Measurements from ENCODE around the gene BNIP1.

The BNIP1 gene

DNA sequence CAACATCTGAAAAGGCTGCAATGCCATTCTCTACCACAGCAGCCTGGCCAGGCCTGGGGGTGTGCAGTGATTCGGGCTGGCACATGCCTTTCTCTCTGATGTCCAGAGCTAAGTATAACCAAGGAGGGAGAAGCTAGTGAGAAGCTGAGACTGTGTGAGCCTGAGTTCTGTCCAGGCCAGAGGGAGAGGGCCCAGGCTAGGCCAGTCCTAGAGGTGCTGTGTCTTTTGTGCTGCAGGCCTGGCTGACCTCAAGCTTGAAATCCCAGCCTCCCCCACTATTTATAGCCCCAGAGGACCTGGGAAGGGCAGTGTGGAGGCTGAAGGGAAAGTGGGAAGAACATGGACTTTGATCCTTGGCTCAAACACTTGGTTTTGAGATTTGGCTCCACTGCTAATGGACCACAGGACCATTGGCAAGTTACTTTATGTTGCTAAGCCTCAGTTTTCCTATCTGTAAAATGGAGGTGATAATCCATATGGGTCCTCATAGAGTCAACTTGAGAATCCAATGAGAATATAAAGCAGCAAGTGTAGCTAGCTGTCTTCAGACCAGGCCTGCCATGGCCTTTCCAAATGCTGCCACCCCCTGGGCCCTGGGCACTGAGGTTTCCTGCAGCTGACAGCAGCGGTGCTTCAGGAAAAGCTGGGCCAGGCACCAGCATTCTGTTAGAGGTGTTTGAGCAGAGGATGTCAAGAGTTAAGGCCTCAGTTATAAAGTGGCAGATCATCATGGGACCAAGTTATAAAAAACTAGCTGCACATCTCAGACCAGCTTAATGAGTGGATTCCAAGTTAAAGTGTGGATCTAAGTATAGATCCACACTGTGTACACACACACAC, 21.1 kb downstream of the BNIP1 start:
- DNase-seq: no peak

DNA sequence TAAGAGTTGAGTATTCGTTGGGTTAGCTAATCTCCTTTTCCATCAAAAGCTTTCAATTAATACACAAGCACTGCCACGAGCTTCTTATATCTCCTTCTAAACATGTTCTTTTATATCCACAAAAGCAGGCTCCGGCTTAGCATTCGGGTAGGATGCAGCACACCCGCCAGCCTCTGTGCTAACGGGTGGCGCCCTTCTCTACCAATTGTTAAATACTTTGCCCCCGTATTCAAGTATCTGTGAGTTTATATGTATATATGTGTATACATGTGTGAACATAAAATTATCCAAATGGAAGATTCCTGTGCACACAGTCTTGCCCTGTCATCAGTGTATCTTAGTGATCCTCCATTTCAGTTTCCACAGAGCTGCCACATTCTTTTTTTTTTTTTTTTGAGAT, 27.8 kb downstream of the BNIP1 start:
- DNase-seq: no peak

DNA sequence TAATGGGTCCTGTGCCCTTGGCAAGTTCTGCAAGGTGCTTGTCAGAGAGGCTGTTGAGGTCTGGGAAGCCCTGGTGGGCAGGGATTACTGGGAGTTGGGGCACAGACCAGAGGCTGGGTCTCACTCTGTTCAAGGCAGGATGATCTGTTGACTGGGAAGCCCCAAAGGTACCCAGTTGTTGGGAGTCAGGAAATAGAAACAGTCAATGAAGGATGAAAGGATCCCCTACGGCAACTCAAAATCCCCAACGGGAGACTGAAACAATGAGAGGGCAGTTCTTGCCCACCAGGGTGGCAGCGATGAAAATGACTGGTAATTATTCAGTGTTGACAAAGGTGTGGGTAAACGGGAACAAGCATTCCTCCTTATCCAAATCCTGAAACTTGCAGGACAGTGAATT, 31.2 kb downstream of the BNIP1 start:
- DNase-seq: no peak

DNA sequence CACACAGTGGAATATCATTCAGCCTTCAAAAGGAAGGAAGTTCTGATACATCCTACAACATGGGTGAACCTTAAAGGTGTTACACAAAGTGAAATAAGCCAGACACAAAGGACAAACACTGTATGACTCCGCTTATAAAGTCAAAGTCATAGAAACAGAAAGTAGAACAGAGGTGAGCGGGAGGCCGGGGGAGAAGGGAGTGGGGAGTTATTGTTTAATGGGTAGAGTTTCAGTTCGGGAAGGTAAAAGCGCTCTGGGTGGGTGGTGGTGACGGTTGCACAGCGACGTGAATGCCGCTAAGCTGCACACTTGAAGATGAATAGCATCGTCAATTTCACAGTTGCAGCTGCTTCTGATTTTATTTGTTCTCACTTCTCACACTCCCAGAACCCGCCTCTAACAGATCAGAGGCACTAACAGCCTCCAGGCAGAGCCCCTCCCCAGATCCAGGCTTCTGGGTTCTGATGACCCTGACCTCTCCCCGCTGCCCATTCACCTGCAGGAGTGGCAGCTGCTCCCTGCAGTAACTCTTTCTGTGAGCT, 34.1 kb downstream of the BNIP1 start:
- DNase-seq: peak; percentile 16

DNA sequence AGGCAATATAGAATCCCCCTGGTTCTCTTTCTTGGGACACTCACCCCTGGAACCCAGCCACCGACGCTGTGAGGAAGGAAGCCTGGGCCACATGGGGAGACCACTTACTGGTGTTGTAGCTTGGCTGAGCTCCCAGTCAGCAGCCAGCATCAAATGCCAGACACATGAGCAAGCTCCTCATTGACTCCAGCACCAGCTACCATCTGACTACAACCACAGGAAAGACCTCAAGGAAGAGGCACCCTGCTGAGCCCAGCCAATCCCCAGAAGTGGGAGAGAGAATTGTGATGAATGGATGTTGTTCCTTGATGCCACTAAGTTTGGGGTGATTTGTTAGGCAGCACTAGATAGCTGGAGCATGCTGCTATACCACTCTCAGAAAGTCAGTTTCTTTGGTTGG, 36.0 kb downstream of the BNIP1 start:
- no peak for DNase-seq

DNA sequence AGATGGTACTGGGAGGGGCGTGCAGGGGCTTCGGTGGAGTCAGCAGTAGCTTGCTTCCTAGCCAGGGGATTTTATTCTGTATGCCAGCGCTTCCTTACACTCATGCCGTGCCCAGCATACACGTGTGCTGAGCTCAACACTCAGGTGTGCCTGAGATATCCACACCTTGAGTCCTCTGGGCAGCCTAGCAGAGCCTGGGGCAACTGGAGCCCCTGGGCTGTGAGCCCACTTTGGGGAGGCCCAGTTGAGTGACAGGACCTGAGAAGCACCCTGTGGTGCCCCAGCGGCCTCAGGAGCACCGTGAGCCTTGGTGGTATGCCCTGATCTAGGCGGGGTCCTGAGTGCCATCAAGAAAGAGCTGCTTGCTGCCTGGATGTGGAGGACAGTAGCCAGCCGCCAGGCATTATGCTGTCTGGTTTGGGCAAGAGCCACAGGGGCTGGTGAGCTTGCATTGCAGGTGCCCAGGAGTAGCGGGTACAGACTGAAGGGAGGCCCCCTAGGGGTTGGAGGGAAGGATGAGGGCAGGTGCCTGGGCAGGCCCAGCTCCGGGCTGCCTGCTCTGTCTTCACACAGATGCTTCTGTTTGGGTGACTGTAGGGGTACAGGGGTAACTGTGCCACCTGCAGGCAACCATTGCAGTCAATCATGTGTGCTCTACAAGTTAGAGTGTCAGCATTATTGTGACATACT, 42.9 kb downstream of the BNIP1 start:
- DNase-seq: peak; percentile 10

DNA sequence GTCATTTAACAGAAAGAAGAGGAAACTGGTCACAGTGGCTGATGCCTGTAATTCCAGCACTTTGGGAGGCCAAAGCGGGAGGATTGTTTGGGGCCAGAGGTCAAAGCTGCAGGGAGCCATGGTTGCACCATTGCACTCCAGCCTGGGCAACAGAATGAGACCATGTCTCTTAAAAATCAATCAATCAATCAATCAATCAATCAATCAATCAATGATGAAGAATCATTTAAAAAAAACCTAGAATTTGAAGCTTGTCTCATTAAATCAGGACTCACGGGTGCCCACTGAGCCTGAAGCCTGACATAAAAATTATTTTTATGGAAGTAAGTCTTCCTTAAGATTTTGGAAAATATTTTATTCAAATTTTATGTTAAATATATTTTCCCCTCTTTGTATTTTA, 43.9 kb downstream of the BNIP1 start:
- DNase-seq: no peak

DNA sequence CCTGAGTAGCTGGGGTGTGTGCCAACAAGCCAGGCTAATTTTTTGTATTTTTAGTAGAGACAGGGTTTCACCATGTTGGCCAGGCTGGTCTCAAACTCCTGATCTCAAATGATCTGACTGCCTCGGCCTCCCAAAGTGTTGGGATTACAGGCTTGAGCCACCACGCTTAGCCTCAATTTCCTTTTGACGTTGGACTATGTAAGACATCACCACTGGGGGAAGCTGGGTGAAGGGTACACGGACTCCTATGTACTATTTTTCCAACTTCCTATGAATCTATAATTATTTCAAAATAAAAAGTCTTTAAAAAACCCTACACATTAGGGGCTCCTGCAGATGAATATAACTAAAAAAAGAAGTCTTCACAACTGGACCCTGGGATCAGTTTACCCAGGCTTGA, 46.7 kb downstream of the BNIP1 start:
- no peak for DNase-seq

DNA sequence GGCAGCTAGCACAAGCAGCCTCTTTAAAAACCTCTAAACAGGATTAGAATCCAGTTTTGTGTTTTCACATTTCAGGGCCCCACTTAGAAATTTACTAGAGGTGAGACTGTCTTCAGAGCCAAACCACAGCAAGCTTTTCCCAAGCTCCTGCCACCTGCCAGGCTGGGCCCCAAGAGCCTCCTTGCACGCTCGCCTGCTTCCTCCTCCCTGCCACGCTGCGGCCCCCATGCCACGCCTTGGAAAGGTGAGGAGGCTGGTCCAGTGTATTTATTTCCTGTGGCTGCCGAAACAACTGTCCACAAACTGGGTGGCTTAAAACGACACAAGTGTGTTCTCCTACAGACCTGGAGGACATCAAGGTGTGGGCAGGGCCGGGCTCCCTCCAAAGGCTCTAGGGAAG, 47.2 kb downstream of the BNIP1 start:
- no peak for DNase-seq

DNA sequence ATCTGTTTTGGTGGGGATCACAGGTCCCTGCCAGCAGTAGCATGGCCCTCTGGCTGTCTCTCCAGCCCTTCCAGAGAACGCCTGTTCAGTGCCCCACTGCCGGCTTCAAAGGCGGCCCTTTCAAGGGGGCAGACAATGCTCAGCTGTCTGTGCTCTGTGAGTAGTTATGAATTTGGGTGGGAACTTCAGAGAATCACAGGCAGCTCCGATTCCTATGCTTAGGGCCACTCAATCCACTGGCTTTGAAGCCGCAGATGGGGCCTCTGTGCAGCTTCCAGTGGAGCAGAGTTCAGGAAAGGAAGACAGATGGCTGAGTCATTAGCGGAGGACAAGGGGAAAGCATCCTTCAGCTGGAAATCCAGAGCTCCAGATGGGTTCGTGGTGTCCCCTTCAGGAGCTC, 48.2 kb downstream of the BNIP1 start:
- DNase-seq: no peak

DNA sequence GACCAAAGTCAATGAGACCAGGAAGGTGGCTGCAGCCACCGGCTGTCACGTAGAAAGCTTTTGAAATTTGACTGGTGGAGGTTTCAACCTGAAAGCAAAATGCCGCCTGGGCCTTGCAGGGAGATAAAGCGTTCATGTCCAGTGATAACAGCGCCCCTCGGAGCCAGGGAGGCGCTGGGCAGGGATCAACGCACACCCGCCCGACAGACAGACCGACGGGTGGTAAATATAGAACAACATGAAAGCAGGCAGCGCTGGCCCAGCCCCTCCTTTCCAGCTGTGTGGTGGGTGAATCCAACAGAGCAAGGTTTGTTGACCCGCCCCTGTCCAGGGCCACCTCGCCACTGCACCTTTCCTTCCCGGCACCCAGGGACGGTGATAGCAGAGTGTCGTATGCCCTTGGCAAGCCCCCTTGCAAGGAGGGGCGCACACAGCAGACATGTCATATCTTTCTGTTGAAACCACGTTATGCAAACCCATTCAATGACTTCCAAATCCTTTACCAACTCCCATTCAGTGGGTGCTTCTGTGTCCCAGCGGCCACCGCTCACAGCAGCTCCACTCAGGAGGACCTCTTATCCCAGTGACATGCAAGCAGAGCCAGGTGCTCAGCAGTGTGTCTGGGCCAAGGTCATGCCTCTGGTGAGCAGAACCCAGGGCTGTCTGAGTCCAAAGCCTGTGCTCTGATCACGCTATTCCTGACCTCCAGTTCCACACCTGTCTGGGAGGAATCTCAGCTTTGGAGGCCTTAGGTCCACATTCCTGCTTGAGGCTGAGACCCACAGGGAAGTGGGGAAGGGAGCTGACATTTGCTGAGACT, 52.0 kb downstream of the BNIP1 start:
- no peak for DNase-seq

DNA sequence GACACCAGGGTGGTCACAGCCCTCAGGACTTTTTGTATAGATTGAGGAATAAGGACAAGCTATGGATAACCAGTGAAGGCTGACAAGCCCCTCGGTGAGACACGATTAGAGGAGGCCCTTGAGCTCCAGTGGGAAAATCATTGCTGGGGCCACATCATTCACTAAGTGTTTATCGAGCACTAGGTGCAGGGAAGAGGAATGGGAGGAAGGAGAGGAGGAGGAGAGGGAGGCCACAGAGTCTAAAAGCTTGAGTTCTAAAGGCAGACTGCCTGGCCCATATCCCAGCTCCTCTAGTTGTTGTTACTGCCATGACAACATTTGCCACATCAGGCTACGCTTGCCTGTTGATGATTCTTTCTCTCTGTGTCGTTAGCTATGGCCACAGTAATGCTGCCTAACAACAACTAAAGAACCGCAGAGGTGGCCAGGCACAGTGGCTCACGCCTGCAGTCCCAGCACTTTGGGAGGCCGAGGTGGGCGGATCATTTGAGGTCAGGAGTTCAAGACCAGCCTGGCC, 53.1 kb downstream of the BNIP1 start:
- DNase-seq: no peak

DNA sequence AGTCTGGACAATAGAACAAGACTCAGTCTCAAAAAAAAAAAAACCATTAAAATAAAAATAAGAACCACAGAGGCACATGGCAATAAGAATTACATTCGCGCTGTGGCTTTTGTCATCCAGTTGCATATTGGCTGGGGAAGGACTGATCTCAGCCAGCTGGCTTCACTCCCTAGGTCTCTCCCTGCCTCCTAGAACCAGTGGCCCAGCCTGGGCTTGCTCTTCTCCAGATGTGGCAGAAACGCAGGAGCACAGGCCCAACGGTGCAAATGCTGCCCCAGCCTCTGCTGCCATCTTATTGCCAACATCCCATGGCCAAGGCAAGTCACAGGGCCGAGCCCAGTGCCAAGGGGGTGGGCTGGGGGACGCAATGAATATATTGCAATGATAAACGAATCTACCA, 53.7 kb downstream of the BNIP1 start:
- DNase-seq: no peak

DNA sequence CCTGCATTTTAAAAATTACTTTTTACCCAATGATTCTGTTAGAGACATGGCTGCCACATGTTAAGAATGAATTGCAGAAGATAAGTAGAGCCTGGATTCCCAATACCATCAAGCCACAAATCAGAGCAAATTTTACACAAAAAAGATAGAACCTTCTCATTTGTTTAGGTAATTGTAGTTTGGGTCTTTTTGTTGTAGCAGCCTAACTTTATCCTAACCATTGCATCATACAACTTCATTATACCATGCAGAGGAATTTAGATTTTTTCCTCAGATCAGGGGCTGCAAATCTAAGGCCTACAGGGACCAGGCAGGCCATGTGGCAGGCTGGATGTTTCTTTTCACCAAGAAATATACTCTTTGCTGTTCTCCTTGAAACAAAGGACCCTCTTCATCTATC, 56.0 kb downstream of the BNIP1 start:
- DNase-seq: no peak

DNA sequence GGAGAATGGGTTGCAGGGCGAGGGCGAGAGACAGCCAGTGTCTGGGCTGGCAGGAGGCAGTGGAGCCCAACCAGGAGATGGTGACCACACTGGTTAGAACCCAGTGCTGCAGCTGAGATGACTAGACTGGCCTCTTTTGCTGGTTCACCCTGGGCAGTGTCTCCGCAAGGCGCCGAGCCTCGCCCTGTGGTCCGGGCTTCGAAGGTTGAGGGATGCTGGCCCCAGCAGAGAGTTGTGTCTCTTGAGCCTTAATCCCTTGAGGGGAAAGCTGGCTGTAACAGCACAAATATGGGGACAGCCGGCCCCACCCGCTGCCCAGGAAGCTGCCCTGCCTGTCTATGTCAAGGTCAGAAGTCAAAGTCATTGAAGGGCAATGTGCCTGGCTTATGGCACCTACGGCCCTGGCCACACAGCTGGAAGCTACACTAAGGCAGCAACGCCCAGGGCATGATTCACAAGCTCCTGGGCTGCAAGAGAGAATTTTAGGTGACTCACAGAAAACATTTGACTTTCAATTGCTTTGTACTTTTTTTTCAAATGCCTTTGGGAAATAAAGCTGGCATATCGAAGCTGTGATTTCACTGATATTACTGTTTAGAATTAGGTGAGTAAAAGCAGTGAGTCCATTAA, 57.4 kb downstream of the BNIP1 start:
- DNase-seq: no peak

DNA sequence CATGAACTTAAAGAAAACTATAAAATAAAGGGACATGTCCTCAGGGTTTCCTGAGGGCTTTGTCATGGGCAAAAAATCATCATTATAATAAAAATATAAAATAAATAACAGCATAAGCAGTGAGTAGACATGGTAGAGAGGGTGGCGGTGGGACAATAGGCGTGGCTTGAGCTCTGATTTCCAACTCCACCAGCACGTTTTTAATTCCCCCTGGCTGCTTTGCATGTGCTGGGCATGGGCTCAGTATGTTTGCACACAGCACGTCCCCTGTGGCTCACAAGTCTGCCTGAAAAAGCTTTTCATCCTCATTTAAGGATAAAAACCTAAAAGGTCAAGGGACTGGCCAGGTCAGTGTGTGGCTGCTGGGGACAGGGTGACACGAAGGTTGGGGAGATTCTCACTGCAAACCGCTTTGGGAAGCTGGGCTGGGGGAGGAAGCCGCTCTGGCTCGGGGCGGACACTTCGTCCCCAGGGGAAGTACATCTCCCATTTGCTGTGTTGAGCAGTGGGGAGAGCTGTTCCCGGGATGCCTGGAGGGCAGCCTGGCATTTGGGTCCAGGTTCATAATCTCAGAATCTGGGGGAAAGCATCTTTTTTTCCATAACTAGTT, 58.0 kb downstream of the BNIP1 start:
- no peak for DNase-seq

DNA sequence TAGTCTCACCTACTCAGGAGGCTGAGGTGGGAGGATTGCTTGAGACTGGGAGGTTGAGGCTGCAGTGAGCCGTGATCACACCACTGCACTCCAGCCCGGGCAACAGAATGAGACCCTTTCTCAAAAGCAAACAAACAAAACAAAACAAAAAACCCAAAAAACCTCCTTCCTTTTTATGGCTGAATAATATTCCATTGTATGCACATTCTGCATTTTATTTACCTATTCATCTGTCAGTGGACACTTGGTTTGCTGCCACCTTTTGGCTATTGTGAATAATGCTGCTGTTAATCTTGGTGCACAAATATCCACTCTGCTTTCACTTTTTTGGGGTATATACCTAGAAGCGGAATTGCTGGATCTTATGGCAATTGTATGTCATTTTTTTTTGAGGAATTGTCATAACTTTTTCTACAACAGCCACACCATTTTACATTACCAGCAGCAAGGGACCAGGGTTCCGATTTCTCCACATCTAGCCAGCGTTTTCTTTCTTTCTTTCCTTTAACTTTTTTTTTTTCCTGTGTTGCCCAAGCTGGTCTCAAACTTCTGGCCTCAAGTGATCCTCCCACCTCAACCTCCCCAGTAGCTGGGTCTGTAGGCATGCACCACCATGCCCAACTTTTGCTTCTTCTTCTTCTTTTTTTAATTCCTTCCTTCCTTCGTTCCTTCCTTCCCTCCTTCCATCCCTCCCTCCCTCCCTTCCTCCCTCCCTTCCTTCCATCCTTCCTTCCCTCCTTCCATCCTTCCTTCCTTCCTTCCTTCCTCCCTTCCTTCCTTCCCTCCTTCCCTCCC, 60.1 kb downstream of the BNIP1 start:
- peak; percentile 23 for DNase-seq

DNA sequence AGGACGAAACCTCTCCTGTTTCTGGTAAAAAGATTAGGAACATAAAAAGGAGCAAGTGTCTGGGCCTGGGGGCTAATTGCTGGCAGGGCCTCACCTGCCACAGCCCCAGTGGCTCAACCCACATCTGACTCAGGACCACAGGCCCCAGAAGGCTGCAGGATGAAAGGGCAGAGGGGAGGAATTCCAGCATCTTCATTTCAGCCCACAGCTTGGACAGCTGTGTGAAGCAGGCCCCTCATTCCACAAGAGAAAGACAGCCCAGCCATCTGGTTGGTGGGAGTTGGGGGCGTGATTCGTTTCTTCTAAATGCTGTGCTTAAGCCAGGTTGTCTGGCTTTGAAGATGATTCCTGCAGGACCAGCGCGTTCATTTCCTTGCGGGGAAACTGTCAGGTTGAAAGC, 61.6 kb downstream of the BNIP1 start:
- DNase-seq: no peak

DNA sequence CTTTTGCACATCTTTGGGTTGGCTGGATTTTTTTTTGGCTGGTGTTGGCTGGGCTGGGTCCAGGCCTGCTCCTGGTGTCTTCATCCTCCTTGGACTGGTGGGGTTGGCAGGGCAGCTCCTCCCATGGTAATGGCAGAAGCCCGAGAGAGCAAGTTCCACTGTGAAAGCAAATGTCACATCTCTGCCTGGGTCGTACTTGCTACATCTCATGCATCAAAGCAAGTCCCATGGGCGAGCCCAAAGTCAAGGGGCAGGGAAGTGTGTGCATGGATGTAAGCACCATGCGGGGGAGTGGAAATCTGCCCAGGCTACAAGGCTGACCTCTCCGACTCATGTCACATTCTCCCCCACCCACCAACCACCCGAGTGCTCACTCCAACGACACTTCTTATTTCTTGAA, 64.0 kb downstream of the BNIP1 start:
- DNase-seq: no peak

DNA sequence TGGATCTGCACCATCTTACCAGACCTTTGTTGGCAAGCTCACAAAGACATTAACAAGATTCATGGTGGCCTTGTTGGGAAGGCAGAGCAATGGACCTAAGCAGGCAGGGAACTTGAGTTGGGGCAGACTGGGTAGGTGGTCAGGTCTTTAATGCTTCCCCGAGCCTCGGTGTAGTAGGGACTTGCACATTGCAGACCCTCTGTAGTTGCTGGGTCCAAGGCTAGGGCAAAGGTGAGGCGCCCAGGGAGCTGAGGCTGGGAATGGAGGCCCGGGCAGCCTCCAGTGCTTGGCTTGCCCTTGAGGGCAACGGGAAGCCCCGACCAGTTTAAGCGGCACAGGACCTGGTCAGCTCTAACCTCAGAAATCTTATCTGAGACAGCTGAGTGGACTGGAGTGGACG, 66.5 kb downstream of the BNIP1 start:
- DNase-seq: no peak

DNA sequence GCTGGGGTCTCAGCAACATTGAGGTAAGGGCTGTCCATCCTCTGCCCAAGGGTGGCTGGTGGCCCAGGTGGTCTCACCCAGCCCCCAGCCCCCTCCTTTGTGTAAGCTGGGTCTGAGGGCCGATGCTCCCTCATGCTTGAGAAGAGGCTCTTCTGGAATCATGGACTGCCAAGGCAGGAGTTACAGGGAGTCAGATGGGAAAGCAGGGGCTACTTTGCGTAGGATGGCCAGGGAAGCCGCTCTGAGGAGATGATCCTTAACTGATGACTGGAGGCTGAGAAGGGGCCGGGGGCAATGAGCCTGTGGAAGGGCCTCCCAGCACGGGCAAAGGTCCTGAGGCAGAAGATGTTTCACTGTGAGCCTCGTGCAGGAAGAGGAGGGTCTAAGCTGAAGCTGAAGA, 67.0 kb downstream of the BNIP1 start:
- DNase-seq: no peak

Measured in stimulated activated CD4-positive, alpha-beta T cell treated with anti-CD3 and anti-CD28 coated beads, Interleukin-4, amount 100 ng/mL, for 24 hours (primary cell).